Heart left ventricle (tissue), 16 donors: ENCODE results near the gene DENND1C. TPM values are rescaled to one million over a fixed set of nuclear protein-coding genes. Genes with fewer than 3 reads are reported as not detected.

Experiments used
- ATAC-seq, 4 donors: fragments of 200-7000 bp; cut with Tn5 transposase; one replicate each; pipeline ENCODE4 v1.9.1; 2020 to 2022; ENCODE audit warnings: moderate library complexity in 4 of 4, mild to moderate bottlenecking in 3 of 4, moderate number of reproducible peaks in 1 of 4
- DNase-seq, 5 donors: peaks; one replicate each; pipeline ENCODE4 v3.0.0-alpha.2; 2020
- H3K27ac ChIP-seq, 12 donors: fragments of 200-600 bp; sonication (generic) in 4 of 12; one replicate each; pipeline versions ENCODE4 v1.5.0 to v1.8.0; 2016 to 2022; ENCODE audit warnings: mild to moderate bottlenecking in 2 of 12
- H3K27me3 ChIP-seq, 9 donors: fragments of 200-600 bp; sonication (generic) in 2 of 9; one replicate each; pipeline versions ENCODE4 v1.5.1 to v1.8.0; 2016 to 2022; ENCODE audit warnings: mild to moderate bottlenecking in 3 of 9
- H3K36me3 ChIP-seq, 9 donors: fragments of 200-600 bp; sonication (generic) in 2 of 9; one replicate each; pipeline versions ENCODE4 v1.5.0 to v1.8.0; 2018 to 2022; ENCODE audit warnings: mild to moderate bottlenecking in 2 of 9
- H3K4me1 ChIP-seq, 12 donors: fragments of 200-600 bp; sonication (generic) in 4 of 12; one replicate each; pipeline versions ENCODE4 v1.5.0 to v1.8.0; 2016 to 2022; ENCODE audit warnings: mild to moderate bottlenecking in 3 of 12
- H3K4me3 ChIP-seq, 12 donors: fragments of 200-600 bp; sonication (generic) in 4 of 12; one replicate each; pipeline versions ENCODE4 v1.5.0 to v1.8.0; 2017 to 2022; ENCODE audit warnings: mild to moderate bottlenecking in 9 of 12, moderate library complexity in 4 of 12
- H3K9me3 ChIP-seq, 12 donors: fragments of 200-600 bp; sonication (generic) in 4 of 12; one replicate each; pipeline versions ENCODE4 v1.5.0 to v1.8.0; 2016 to 2022; ENCODE audit warnings: mild to moderate bottlenecking in 1 of 12
- POLR2A ChIP-seq, 2 donors: fragments of 450-650 bp; IDR thresholded peaks; one replicate each; pipeline ENCODE4 v1.6.1; 2017; ENCODE audit warnings: antibody characterized with exemption in 2 of 2, mild to moderate bottlenecking in 2 of 2, moderate library complexity in 2 of 2
- WGBS, 4 donors: extraction: QIAGEN DNeasy Blood & Tissue Kit in 2 of 4; methylation state at CpG; one replicate each; pipeline versions ENCODE4 v1.1.5 to v1.1.7; 2013 to 2018; 5-methylcytosine and 5-hydroxymethylcytosine counted together
- intact Hi-C, 10 donors: fragments of 100-400 bp; cut with DNase I; formaldehyde crosslinking; loops; one replicate each; pipeline versions ENCODE4 v1.11.1 to v1.14.2; 2022
- polyA plus RNA-seq, 2 donors: library from polyadenylated mRNA; stranded (reverse); fragments of 200-250 nt; gene quantifications; one replicate each; pipeline ENCODE4 v1.2.3, GENCODE V29; 2013
- total RNA-seq, 9 donors: library from RNA; depleted of rRNA in 2 of 9; stranded (reverse); fragments of >200 nt in 2 of 9; fragmentation: NEBNext Ultra II Directional in 3 of 9; extraction: Animal tissue kit (Norgen Biotek cat#: 25700) in 3 of 9; gene quantifications; one replicate each; pipeline versions ENCODE4 v1.1.0 to v1.2.4, GENCODE V29; 2016 to 2023
- TF ChIP-seq, protein P1 (sequence below), 12 donors: fragments of 200-600 bp; sonication (generic) in 4 of 12; IDR thresholded peaks; one replicate each; pipeline versions ENCODE4 v1.5.0 to v1.8.0; 2018 to 2022; ENCODE audit warnings: antibody characterized with exemption in 12 of 12, mild to moderate bottlenecking in 5 of 12
- donor health status: ischemic (EF 13 %, LVEDD 7.1; RV severe dilation, severe dysfunction).
- donor health status: healthy with polysubstance abuse.
- donor health status: DM: no; HTN: yes; CAD: no.
- donor health status: DM: no; HTN: no; CAD: no.
- donor health status: ischemic (EF 25% LVEDD 6.9; RV normal size, moderate dysfunction).
- donor health status: ischemic (EF 25% LVEDD 5.7; RV mildly dilated, moderate dysfunction).
- donor health status: healthy.
- donor health status: DM: yes; HTN: yes; CAD: no.
- donor health status: ischemic (EF 35%, LVEDD 5.7; RV mildly dilated, moderate dysfunction).
- donor health status: nonischemic (EF 11% LVEDD 7.7; RV severe dilation, severe dysfunction).
- donor health status: DM: yes; HTN: yes; CAD: no.
- donor health status: PGD.
- donor health status: ischemic (EF 29% LVEDD 5.4; RV normal size, mild dysfunction).
- donor health status: nonischemic (EF 23%, LVEDD 6.1; RV moderate dilation, normal function).

DENND1C gene
- total and polyA plus RNA-seq, 11 donors = 0.17 to 9.5 (median 0.45) TPM

DNA sequence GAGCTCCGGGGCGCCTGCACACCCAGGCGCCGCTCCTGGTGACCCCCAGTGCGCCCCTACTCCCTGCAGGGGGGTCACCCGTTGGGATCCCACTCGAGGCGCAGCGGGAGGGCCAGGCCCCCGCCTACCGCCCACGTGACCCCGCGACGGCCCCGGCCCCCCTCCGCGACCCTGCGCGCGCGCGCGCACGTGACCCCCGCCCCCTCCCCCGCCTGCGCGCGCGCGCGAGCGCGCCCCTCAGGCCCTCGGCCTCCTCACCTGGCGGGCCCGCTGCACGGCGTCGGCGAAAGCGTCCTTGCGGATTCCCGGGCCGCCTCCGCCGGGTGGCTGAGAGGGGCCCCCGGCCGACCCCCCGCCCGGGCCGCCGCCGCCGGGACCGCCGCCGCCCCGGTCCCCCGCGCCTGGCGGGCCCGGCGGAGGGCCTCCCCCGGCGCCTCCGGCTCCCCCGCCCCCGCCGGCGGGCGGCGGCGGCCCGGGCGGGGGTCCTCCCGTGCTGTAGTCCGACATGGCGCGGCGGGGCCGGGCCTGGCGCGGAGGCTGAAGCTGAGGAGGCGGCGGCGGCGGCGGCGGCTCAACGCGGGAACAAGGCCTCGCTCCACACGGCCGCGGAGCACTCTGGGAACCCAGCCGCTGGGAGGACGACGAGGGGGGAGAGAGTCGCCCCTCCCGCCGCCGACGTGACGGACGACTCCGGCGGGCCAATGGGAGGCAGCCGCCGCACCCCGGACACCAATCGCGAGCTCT lies 57.2 kb downstream of the DENND1C start, which contains the start of gene KHSRP:
KHSRP (minus strand) TSS at position 617 of the 744 bp plus-strand sequence; CDS start at position 507, 110 bp downstream.
- peaks cover 0 to 30% (median 24%) of the 10 kb centered on the region in 9 donors for H3K36me3 ChIP-seq
- intact Hi-C loops = loop anchor here in 3 of 10 donors (2.0 to 5.0 kb wide), 3 partner anchors 32 to 52 kb away; partner anchors contain the start of genes ALKBH7 (in 3 of the 3) and GTF2F1 (in 1 of the 3)
- peak; percentile 28 to 86 for TF ChIP-seq POLR2A (IDR thresholded peaks at IDR 0.05)
- TF ChIP-seq, protein P1, sequence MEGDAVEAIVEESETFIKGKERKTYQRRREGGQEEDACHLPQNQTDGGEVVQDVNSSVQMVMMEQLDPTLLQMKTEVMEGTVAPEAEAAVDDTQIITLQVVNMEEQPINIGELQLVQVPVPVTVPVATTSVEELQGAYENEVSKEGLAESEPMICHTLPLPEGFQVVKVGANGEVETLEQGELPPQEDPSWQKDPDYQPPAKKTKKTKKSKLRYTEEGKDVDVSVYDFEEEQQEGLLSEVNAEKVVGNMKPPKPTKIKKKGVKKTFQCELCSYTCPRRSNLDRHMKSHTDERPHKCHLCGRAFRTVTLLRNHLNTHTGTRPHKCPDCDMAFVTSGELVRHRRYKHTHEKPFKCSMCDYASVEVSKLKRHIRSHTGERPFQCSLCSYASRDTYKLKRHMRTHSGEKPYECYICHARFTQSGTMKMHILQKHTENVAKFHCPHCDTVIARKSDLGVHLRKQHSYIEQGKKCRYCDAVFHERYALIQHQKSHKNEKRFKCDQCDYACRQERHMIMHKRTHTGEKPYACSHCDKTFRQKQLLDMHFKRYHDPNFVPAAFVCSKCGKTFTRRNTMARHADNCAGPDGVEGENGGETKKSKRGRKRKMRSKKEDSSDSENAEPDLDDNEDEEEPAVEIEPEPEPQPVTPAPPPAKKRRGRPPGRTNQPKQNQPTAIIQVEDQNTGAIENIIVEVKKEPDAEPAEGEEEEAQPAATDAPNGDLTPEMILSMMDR (IDR thresholded peaks at IDR 0.05) = no peak
- DNase-seq = peak in 4 of 5 donors; percentile 44 to 70 (median 50)
- no peaks in the 10 kb centered on the region for H3K27me3 ChIP-seq
- peak within 1 kb of the TSS; percentile 59 to 89 (median 84) for H3K27ac ChIP-seq
- WGBS, 4 donors = 1 to 2% (median 1%) methylated on average over 23 to 114 of the region's 114 CpGs
- H3K4me1 ChIP-seq = peaks cover 0 to 41% (median 21%) of the 10 kb centered on the region in 12 donors
- no peak for ATAC-seq
- H3K9me3 ChIP-seq = no peaks in the 10 kb centered on the region
- peak within 1 kb of the TSS; percentile 63 to 96 (median 78) for H3K4me3 ChIP-seq

DNA sequence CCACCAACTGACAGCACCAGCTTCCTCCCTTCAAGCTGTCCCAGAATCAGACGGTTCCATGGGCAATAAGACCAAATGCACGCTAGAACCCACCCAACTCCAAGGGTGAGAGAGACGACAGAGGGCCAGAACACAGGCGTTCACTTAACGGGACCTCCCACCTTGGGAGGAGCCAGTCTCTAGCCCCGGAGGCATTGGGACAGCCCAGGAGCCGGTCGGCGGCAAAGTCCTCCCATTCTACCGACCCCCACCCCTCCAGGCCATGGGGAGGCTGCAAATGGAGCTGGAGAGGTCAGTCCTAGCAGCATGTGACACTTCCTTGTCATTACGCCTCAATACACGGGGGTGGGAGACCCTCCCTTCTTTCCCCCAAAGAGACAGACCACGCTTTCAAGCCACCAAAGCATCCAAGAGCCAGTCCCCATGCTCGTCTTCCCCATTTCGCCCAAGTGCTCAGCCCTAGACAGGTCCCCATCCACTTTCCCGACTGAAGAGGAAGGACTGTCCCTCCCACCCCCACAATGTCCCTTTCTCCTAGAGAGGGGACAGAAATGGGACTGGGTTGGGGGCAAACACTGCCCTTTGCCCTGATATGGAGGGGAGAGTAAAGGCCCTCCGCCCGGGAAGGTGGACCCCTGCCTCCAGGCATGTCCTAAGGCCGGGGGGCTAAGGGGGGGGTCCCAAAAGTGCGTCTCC lies 57.9 kb downstream of the DENND1C start:
- WGBS, 4 donors = 1 to 3% (median 2%) methylated on average over 8 to 20 of the region's 20 CpGs
- H3K4me3 ChIP-seq = peak overlapping the region; percentile 63 to 96 (median 78)
- peak overlapping the region in 11 of 12 donors; percentile 25 to 78 (median 71) for H3K27ac ChIP-seq
- no peaks in the 10 kb centered on the region for H3K27me3 ChIP-seq
- H3K36me3 ChIP-seq = peaks cover 0 to 38% (median 31%) of the 10 kb centered on the region in 9 donors
- no peak for ATAC-seq
- peak in 1 of 5 donors; percentile 36 for DNase-seq
- H3K4me1 ChIP-seq = peaks cover 0 to 41% (median 21%) of the 10 kb centered on the region in 12 donors
- intact Hi-C loops = loop anchor here in 3 of 10 donors (2.0 to 5.0 kb wide), 3 partner anchors 31 to 51 kb away; partner anchors contain the start of genes ALKBH7 (in 3 of the 3) and GTF2F1 (in 1 of the 3)
- no peaks in the 10 kb centered on the region for H3K9me3 ChIP-seq
- TF ChIP-seq, protein P1 (IDR thresholded peaks at IDR 0.05) = no peak
- TF ChIP-seq POLR2A (IDR thresholded peaks at IDR 0.05) = no peak

DNA sequence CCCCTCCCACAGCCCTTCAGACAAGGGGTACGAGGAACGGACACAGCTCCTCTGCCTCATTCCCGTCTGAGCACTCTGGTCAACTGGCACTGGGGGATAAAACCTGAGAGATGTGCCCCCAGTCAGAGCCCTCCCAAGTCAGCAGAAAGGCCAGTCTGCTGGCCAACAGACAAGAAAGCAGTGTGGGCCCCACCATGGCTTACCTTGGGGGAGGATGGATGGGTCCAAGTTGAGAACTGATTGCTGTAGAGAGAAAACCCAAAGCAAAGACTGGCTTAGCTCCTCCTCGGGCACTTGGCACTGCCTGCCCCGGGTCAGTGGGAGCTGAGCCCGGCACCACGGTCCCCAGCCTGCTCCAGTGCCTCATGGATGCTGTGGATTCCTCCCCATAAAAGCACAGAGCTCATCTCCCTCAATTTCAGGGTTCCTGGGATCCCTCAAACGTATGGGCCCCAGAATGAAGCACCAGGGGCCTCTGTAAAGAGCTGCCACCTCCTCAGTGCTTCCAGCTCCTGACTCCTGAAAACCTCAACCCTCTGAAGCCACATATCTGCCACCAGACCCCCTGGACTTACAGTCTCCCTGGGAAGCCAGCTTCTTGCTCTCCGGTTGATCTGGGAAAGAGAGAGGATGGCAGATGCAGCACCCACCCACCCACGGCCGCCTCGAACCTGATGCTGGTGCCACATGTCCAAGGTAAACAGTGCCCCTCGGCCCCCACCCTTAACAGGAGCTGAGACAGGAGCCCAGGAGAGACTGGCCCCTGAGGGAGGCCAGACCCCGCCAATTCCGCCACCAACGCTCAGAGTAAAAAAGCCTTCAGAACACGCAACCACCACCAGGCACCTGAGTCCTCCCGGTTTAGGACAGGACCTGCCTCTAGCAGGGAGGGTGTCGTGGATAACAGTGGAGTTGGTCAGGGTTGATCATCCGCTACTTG lies 60.2 kb downstream of the DENND1C start:
- no peak overlapping the region for H3K27ac ChIP-seq
- peaks cover 0 to 41% (median 21%) of the 10 kb centered on the region in 12 donors for H3K4me1 ChIP-seq
- H3K36me3 ChIP-seq = peaks cover 0 to 61% (median 54%) of the 10 kb centered on the region in 9 donors

More for the DNA sequence above, 60.2 kb downstream of the DENND1C start:
- ATAC-seq (no peak), DNase-seq (no peak)
- no peak overlapping the region for H3K4me3 ChIP-seq
- intact Hi-C loops = loop anchor here in 1 of 10 donors (5.0 kb wide), 1 partner anchor 49 kb away; the partner anchor contains the start of gene ALKBH7
- H3K27me3 ChIP-seq = no peaks in the 10 kb centered on the region
- no peak for TF ChIP-seq POLR2A (IDR thresholded peaks at IDR 0.05)
- TF ChIP-seq, protein P1 (IDR thresholded peaks at IDR 0.05) = no peak
- WGBS, 4 donors = 75 to 80% (median 78%) methylated on average over 19 to 20 of the region's 20 CpGs
- H3K9me3 ChIP-seq = no peaks in the 10 kb centered on the region
